ENCODE data around the gene BCHE.

- TF ChIP-seq EZH2 (IDR thresholded peaks at IDR 0.05; ENCODE audit: borderline replicate concordance, low read depth, low read length, poor library complexity, severe bottlenecking) (no peak), CTCF (conservative IDR thresholded peaks at IDR 0.05; ENCODE audit: low read depth, low read length) (no peak)
Measured at GRCh38 chr3:165855581-165855980, 18.4 kb upstream of the BCHE start.
